GOT3 (cell line): ENCODE data around the gene RPL4.
"Not testable (repeated sequence)": the region's sequence is repeated elsewhere in the genome, so short reads cannot be mapped to it uniquely, and the experiment has no call there.

Source experiments
- DNase-seq: peaks from one replicate; lab custom pipeline; 2025; ENCODE audit warnings: mixed read lengths; lab: John Stamatoyannopoulos, UW

Gene RPL4

GRCh38 chr15:66504563-66505429 lies at the start of gene RPL4, which contains the start of gene ZWILCH:
Gene RPL4, minus strand, starts transcription at chr15:66504855. Its CDS starts 65 bp downstream, at chr15:66504790.
Gene ZWILCH, plus strand, starts transcription at chr15:66505326. Its CDS starts 13 bp downstream, at chr15:66505339.
- peak; percentile 51 for DNase-seq

GRCh38 chr15:66545255-66545654 lies 40.6 kb upstream of the RPL4 start:
- no peak for DNase-seq

- no peak for DNase-seq
These were observed 38.2 kb upstream of the RPL4 start for GRCh38 chr15:66542896-66543295.

- DNase-seq = no peak
These were observed 30.4 kb upstream of the RPL4 start for GRCh38 chr15:66535056-66535455.

GRCh38 chr15:66524838-66525237 lies 20.2 kb upstream of the RPL4 start:
- no peak for DNase-seq

GRCh38 chr15:66523926-66524325 lies 19.3 kb upstream of the RPL4 start:
- no peak for DNase-seq

- DNase-seq = no peak
These were observed 11.3 kb upstream of the RPL4 start for GRCh38 chr15:66515901-66516322.

- DNase-seq = no peak
These were observed 9.9 kb upstream of the RPL4 start for GRCh38 chr15:66514586-66514985.

- DNase-seq = no peak
These were observed 3.7 kb upstream of the RPL4 start for GRCh38 chr15:66508293-66508883.

GRCh38 chr15:66505818-66506217 lies 1.2 kb upstream of the RPL4 start:
- no peak for DNase-seq

- no peak for DNase-seq
These were observed 766 bp upstream of the RPL4 start for GRCh38 chr15:66505430-66505811.

- no peak for DNase-seq
These were observed 684 bp downstream of the RPL4 start for GRCh38 chr15:66503780-66504562.

- not testable (repeated sequence) for DNase-seq
These were observed 1.5 kb downstream of the RPL4 start for GRCh38 chr15:66503041-66503648.

GRCh38 chr15:66502491-66502890 lies 2.2 kb downstream of the RPL4 start:
- no peak for DNase-seq

GRCh38 chr15:66500346-66500745 lies 4.3 kb downstream of the RPL4 start:
- not testable (repeated sequence) for DNase-seq

- no peak for DNase-seq
These were observed 5.9 kb downstream of the RPL4 start for GRCh38 chr15:66498501-66499386.

GRCh38 chr15:66497502-66498455 lies 6.9 kb downstream of the RPL4 start, which contains the start of gene SNAPC5:
Gene SNAPC5, minus strand, starts transcription at chr15:66497762. Its CDS starts 31 bp downstream, at chr15:66497731.
- peak; percentile 87 for DNase-seq

GRCh38 chr15:66496951-66497501 lies 7.6 kb downstream of the RPL4 start:
- DNase-seq = no peak

- DNase-seq = no peak
These were observed 10.4 kb downstream of the RPL4 start for GRCh38 chr15:66494262-66494661.
